HFFc6 (cell line): Measurements from ENCODE around the gene TPSAB1. TPM values are rescaled to one million over a fixed set of nuclear protein-coding genes. Genes with fewer than 3 reads are reported as not detected.
"Not testable (repeated sequence)": the region's sequence is repeated elsewhere in the genome, so short reads cannot be mapped to it uniquely, and the experiment has no call there.

ENCODE experiments used
- DNase-seq: peaks from one replicate; pipeline ENCODE4 v3.0.0-alpha.2; 2018
- H3K27ac Mint-ChIP-seq: 2 replicates; pipeline ENCODE4 v1.8.0; 2020; ENCODE audit warnings: mild to moderate bottlenecking, mixed read lengths
- H3K27me3 Mint-ChIP-seq: 2 replicates; pipeline ENCODE4 v1.8.0; 2021; ENCODE audit warnings: mild to moderate bottlenecking, moderate library complexity, mixed read lengths; ENCODE audit not compliant: insufficient read depth
- H3K36me3 Mint-ChIP-seq: 2 replicates; pipeline ENCODE4 v1.8.0; 2021; ENCODE audit warnings: low read depth, mixed read lengths
- H3K4me1 Mint-ChIP-seq: 2 replicates; pipeline ENCODE4 v1.8.0; 2020; ENCODE audit warnings: low read depth, mixed read lengths
- H3K4me3 Mint-ChIP-seq: 2 replicates; pipeline ENCODE4 v1.8.0; 2020; ENCODE audit warnings: mild to moderate bottlenecking, moderate library complexity, mixed read lengths
- H3K9me3 Mint-ChIP-seq: 2 replicates; pipeline ENCODE4 v1.8.0; 2020; ENCODE audit warnings: mild to moderate bottlenecking, mixed read lengths
- CTCF ChIP-seq: fragments of 200-600 bp; sonication (generic); IDR thresholded peaks from 2 replicates; pipeline ENCODE4 v1.5.0; 2021; ENCODE audit warnings: antibody characterized with exemption, mild to moderate bottlenecking
- total RNA-seq, 6 experiments: library from RNA; stranded (reverse); fragmentation: NEBNext Ultra II Directional; extraction: Animal tissue kit (Norgen Biotek cat#: 25700); gene quantifications; 2 replicates in 1 of 6; 3 replicates in 5 of 6; pipeline ENCODE4 v1.2.3, GENCODE V29; 2021

The TPSAB1 gene
- total RNA-seq, 6 experiments from 2014 or later = not detected

DNA sequence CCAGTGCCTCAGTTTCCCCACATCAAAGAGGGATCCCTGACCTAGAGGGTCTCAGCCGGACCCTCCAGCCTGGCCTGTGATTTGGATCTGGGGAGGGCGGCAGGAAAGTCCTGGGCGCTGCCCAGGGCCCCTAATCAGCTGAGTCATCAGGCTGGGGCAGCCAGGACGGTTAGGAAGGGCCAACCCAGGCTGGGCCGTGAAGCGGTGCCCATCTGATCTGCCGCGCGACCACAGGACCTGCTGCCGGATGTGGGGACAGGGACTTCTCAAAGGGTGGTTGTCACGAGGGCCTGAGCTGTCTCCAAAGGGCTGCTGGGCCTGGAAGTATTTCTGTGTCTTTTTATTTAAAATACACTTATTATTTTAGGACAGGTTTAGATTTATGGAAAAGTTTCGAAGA lies 4.4 kb downstream of the TPSAB1 start:
- no peaks in the 10 kb centered on the region for H3K36me3 Mint-ChIP-seq
- H3K4me3 Mint-ChIP-seq = no peak overlapping the region
- no peak for TF ChIP-seq CTCF
- H3K27me3 Mint-ChIP-seq = peaks cover 11% of the 10 kb centered on the region; the same call in 1 of the 2 replicates
- DNase-seq = no peak
- no peak overlapping the region for H3K27ac Mint-ChIP-seq
- H3K9me3 Mint-ChIP-seq = no peaks in the 10 kb centered on the region
- no peaks in the 10 kb centered on the region for H3K4me1 Mint-ChIP-seq

GRCh38 chr16:1245452-1246020 lies 5.0 kb downstream of the TPSAB1 start:
- Mint-ChIP-seq H3K27ac (no peak overlapping the region), H3K9me3 (no peaks in the 10 kb centered on the region), H3K36me3 (no peaks in the 10 kb centered on the region), H3K4me3 (no peak overlapping the region), H3K27me3 (peaks cover 11% of the 10 kb centered on the region; the same call in 1 of the 2 replicates), H3K4me1 (no peaks in the 10 kb centered on the region)
- TF ChIP-seq CTCF = no peak
- DNase-seq = no peak

DNA sequence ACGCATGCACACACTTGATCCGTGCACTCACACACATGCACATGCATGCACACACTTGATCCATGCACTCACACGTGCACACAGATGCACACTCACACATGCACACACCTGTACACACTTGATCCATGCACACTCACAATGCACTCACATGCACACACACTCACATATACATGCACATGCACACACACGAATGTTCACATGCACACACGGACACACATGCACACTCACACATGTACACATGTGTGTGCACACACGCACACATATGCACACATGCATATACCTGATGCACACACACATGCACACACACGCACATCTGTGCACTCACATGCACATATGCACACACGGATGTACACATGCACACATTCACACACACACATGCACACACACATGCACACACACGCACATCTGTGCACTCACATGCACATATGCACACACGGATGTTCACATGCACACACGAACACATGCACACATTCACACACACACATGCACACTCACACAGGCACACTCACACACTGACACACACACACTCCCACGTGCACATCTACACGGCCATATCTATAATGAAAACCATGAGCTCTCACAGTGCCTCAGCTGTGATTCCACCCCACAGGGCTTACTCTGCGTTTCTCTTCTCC lies 7.5 kb downstream of the TPSAB1 start:
- H3K36me3 Mint-ChIP-seq, H3K4me3 Mint-ChIP-seq, H3K27ac Mint-ChIP-seq, DNase-seq, H3K4me1 Mint-ChIP-seq, H3K9me3 Mint-ChIP-seq: not testable (repeated sequence)
- H3K27me3 Mint-ChIP-seq = peaks cover 11% of the 10 kb centered on the region; the same call in 1 of the 2 replicates

GRCh38 chr16:1249031-1249755 lies 8.7 kb downstream of the TPSAB1 start:
- H3K36me3 Mint-ChIP-seq, H3K4me1 Mint-ChIP-seq, DNase-seq, H3K27ac Mint-ChIP-seq, H3K4me3 Mint-ChIP-seq, H3K9me3 Mint-ChIP-seq, H3K27me3 Mint-ChIP-seq: not testable (repeated sequence)

GRCh38 chr16:1253701-1254364 lies 13.3 kb downstream of the TPSAB1 start:
- not testable (repeated sequence) for H3K9me3 Mint-ChIP-seq, H3K36me3 Mint-ChIP-seq, H3K27me3 Mint-ChIP-seq, H3K4me3 Mint-ChIP-seq, H3K4me1 Mint-ChIP-seq, H3K27ac Mint-ChIP-seq, DNase-seq

GRCh38 chr16:1254821-1255220 lies 14.3 kb downstream of the TPSAB1 start:
- not testable (repeated sequence) for H3K9me3 Mint-ChIP-seq, DNase-seq, H3K27me3 Mint-ChIP-seq, H3K4me3 Mint-ChIP-seq, H3K36me3 Mint-ChIP-seq, H3K27ac Mint-ChIP-seq, H3K4me1 Mint-ChIP-seq

GRCh38 chr16:1255276-1256122 lies 15.0 kb downstream of the TPSAB1 start, which contains the start of gene TPSD1:
TSS of gene TPSD1 (plus strand) at chr16:1256069. CDS start at chr16:1256281, 212 bp downstream.
- H3K27me3 Mint-ChIP-seq, H3K36me3 Mint-ChIP-seq, H3K4me3 Mint-ChIP-seq, H3K4me1 Mint-ChIP-seq, DNase-seq, H3K27ac Mint-ChIP-seq, H3K9me3 Mint-ChIP-seq: not testable (repeated sequence)

- not testable (repeated sequence) for H3K4me3 Mint-ChIP-seq, H3K9me3 Mint-ChIP-seq, H3K4me1 Mint-ChIP-seq, DNase-seq, H3K27ac Mint-ChIP-seq, H3K36me3 Mint-ChIP-seq
- H3K27me3 Mint-ChIP-seq = peaks cover 13% of the 10 kb centered on the region
These were observed 15.9 kb downstream of the TPSAB1 start for GRCh38 chr16:1256296-1256873.
